ENCODE measurements around the gene PWWP2B.

PWWP2B gene

GRCh38 chr10:132394201-132394811, 2.7 kb upstream of the PWWP2B start:
- DNase-seq (ENCODE audit: low spot score): no peak

GRCh38 chr10:132394936-132395703, 1.9 kb upstream of the PWWP2B start:
- DNase-seq (ENCODE audit: low spot score): no peak

GRCh38 chr10:132395704-132396493, 1.1 kb upstream of the PWWP2B start:
- DNase-seq (ENCODE audit: low spot score): no peak

- no peak for DNase-seq (ENCODE audit: low spot score)
Observed at GRCh38 chr10:132396494-132397035, 435 bp upstream of the PWWP2B start.

GRCh38 chr10:132397671-132398565, 918 bp downstream of the PWWP2B start:
- no peak for DNase-seq (ENCODE audit: low spot score)

- no peak for DNase-seq (ENCODE audit: low spot score)
Observed at GRCh38 chr10:132398566-132398991, 1.6 kb downstream of the PWWP2B start.

DNA sequence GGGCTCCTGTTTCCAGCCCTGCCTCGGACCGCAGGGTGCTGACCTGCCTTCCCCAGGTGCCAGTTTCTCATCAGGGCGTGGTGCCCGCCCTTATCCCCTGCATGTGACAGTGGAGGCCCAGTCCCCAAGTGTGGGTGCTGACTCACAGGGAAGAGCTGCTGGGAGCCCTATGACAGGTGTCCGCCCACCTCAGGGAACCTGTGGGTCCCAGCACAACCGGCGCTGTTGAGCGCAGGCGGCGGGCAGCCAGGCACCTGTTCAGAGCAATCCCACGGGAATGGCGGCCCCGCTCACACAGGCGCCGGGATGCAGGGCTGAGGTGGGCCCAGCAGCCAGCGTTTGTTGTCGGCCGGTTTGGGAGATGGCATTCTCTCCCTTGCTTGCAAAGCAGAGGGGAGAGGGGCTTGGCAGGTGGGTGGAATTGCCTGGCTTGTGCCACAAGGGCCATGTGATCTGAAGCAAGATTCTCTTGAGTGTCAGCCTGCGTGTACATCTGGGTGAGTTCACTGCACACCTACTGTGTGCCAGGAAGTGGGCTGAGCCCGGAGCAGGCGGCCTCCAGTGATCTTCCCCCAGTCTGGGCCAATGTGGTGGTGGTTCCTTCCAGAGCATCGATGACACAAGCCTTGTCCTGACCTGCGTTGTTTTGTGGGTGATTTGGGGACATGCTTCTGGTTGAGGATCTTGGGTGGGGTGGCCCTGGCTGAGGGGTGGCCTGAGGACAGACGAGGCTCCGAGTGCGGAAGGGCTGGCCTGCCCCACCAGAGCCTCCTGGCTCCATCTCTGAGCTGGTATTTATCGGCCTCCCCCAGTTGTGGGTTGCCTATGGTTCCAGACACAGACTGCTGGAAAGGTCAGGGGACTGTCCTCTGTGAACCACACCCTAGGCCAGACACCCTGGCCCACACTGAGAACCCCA, 2.4 kb downstream of the PWWP2B start:
- no peak for DNase-seq (ENCODE audit: low spot score)

DNA sequence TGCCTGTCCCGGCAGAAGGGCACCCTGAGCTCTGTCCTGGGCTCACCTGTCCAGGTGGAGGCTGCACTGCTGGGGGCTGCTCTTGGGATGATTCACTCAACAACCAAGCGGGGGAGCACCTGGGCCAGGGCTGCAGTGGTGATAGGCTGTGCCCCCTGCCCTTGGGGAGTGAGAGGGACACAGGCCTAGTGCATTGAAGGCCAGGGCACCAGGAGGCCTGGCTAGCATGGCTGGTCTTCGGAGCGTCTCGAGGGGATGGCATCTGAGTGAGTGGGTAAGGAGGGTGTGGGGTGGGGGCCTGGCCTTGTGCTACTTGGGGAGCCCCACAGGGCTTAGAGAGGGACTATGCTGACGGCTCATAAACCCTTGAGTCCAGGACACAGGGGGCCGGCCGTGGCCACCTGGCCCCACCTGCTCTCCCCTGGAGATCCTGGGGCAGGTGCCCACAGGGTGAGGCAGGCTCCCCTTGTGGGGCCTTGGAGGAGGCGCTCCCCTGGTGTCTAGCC, 3.1 kb downstream of the PWWP2B start:
- no peak for DNase-seq (ENCODE audit: low spot score)

- DNase-seq (ENCODE audit: low spot score): no peak
Observed at GRCh38 chr10:132400547-132401151, 3.6 kb downstream of the PWWP2B start.

- no peak for DNase-seq (ENCODE audit: low spot score)
Observed at GRCh38 chr10:132401401-132402118, 4.6 kb downstream of the PWWP2B start.

GRCh38 chr10:132402781-132403241, 5.8 kb downstream of the PWWP2B start:
- no peak for DNase-seq (ENCODE audit: low spot score)

DNA sequence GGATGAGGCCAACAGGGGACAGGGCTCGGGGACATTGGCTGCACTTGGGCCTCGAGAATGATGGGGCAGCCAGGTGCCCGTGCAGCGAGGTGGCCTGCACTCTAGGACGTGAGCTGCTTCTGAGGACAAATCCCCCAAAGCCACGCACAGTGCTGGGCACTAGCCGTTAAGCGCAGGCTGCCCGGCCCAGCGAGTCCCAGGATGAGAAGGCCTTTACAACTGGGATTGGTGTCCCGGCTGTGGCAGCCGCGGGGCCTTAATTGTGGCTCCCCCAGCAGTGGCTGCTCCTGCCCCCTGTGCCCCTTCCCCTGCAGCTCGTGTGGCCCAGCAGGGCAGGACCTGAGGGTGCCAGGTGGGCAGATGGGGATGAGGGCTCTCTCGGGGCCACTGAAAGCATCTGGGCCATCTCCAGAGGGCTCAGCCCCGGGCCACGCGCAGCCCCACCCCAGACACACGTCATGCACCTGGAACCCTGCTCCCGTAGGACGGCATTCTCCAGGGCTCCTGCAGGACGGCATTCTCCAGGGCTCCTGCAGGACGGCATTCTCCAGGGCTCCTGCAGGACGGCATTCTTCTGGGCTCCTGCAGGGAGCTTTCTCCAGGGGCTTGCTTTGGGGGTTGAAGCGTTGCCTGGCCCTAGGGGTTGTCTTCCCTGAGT, 6.6 kb downstream of the PWWP2B start:
- no peak for DNase-seq (ENCODE audit: low spot score)

DNA sequence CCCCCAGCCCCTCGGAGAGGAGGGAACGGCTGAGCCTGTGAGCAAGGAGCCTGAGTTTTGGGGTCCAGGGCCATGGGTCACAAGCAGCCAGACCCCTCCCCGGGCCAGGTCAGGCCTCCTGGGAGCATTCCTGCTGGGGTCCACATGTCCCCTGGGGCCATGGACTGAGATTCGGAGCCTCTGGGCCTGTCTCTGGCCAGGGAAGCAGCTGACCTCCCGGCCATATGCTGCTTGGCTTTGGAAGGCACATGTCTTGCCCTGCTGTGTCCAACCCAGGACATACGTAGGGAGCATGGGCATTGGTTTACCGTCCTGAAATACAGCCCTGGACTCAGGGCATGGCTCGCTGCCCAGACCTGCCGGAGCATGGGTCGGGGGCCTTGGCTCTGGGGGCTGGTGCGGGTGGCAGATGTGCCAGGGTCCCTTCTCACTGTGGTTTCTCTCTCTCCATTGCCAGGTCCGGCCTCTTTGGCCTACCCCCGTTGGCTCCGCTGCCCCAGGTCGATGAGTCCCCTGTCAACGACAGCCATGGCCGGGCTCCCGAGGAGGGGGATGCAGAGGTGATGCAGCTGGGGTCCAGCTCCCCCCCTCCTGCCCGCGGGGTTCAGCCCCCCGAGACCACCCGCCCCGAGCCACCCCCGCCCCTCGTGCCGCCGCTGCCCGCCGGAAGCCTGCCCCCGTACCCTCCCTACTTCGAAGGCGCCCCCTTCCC, 7.3 kb downstream of the PWWP2B start:
- DNase-seq (ENCODE audit: low spot score): no peak

- DNase-seq (ENCODE audit: low spot score): no peak
Observed at GRCh38 chr10:132404911-132405462, 8.0 kb downstream of the PWWP2B start.

- no peak for DNase-seq (ENCODE audit: low spot score)
Observed at GRCh38 chr10:132405463-132405991, 8.5 kb downstream of the PWWP2B start.

- no peak for DNase-seq (ENCODE audit: low spot score)
Observed at GRCh38 chr10:132406181-132406580, 9.2 kb downstream of the PWWP2B start.

- no peak for DNase-seq (ENCODE audit: low spot score)
Observed at GRCh38 chr10:132406750-132407149, 9.8 kb downstream of the PWWP2B start.
